ENCODE measurements around the gene PROSER1. TPM values are rescaled to one million over a fixed set of nuclear protein-coding genes. Genes with fewer than 3 reads are reported as not detected.
A peak's percentile ranks its signal among the peaks of the same experiment; 100 is the strongest.
"Not testable (repeated sequence)": the region's sequence is repeated elsewhere in the genome, so short reads cannot be mapped to it uniquely, and the experiment has no call there.

Gene PROSER1
- total RNA-seq, 4 donors from 2014 or later = 22.3 to 38.4 (median 23.5) TPM

DNA sequence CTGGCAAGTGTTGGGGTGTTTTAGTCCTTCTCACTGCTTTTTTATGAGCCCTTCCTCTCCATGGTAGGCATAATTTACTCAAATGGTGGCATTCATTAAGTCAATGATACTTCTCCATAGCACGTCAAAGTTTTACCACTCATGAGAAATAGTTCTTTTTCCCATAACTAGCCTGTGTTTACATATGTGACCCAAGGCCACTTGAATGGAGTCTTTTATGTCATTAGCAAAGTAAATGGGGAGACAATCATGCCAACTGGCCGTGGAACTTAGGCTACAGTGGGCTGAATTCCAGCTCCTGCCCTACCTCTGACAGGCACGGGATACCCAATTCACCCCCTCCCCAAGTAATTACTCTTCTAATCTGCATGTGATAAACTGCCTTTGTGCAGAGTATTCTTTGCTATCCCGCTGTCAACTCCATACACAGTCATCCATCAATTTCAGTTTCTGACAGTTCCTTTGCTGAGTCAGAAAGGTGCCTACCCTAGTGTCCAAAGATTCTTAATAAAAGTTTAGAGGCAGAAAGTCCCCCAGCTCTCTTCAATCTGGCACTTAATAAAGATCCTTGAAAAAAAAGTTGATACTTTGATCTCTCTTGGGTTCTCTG is 16.9 kb downstream of the PROSER1 start:
- 55 to 59% methylated on average over 4 of the region's 4 CpGs for WGBS, 2 donors
- Histone ChIP-seq H3K4me3 (no peak overlapping the region), H3K36me3 (peaks cover 0 to 81% (median 0%) of the 10 kb centered on the region in 3 donors), H3K4me1 (peaks cover 0 to 3% (median 0%) of the 10 kb centered on the region in 4 donors), H3K27me3 (no peaks in the 10 kb centered on the region), H3K9me3 (no peaks in the 10 kb centered on the region), H3K27ac (no peak overlapping the region)
- TF ChIP-seq POLR2A (IDR thresholded peaks at IDR 0.05) (no peak), CTCF (IDR thresholded peaks at IDR 0.05) (no peak), EP300 (IDR thresholded peaks at IDR 0.05) (no peak)
- no peak for DNase-seq (ENCODE audit: low spot score in 2 of 2)

- H3K36me3 ChIP-seq = peaks cover 0 to 81% (median 0%) of the 10 kb centered on the region in 3 donors
- H3K9me3 ChIP-seq = no peaks in the 10 kb centered on the region
These were observed 21.1 kb downstream of the PROSER1 start for GRCh38 chr13:39016787-39017186.

DNA sequence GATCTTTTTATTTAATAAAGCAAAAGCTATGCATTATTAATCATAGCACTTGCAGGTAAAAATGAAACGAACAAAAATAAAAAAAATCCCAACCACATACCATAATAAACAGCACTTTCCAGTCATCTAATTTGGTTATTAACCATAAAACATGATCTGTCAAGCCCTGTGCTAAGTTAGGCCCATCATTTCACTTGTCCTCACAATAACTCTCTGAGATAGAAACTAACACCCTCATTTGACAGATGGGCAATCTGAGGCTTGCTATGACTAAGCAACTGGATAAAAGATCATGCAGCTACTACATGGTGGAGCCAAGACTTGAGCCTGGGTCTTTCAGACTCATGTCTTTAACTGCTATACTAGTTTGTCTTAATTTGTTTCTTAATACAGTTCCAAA is 21.8 kb downstream of the PROSER1 start:
- peaks cover 0 to 81% (median 0%) of the 10 kb centered on the region in 3 donors for H3K36me3 ChIP-seq
- no peak overlapping the region for H3K4me3 ChIP-seq
- H3K9me3 ChIP-seq = no peaks in the 10 kb centered on the region
- no peak overlapping the region for H3K27ac ChIP-seq
- WGBS, 2 donors = 78 to 84% methylated on average over 1 of the region's 1 CpG
- TF ChIP-seq EP300 (IDR thresholded peaks at IDR 0.05) (no peak), CTCF (IDR thresholded peaks at IDR 0.05) (no peak), POLR2A (IDR thresholded peaks at IDR 0.05) (no peak)
- DNase-seq (ENCODE audit: low spot score in 2 of 2) = no peak
- H3K4me1 ChIP-seq = peaks cover 0 to 3% (median 0%) of the 10 kb centered on the region in 4 donors
- no peaks in the 10 kb centered on the region for H3K27me3 ChIP-seq

More at GRCh38 chr13:39016787-39017186, 21.1 kb downstream of the PROSER1 start:
- Histone ChIP-seq H3K4me3 (no peak overlapping the region), H3K4me1 (peaks cover 0 to 3% (median 0%) of the 10 kb centered on the region in 4 donors), H3K27me3 (no peaks in the 10 kb centered on the region), H3K27ac (no peak overlapping the region)
- 14 to 20% methylated on average over 2 of the region's 2 CpGs for WGBS, 2 donors
- DNase-seq (ENCODE audit: low spot score in 2 of 2) = no peak
- TF ChIP-seq CTCF (IDR thresholded peaks at IDR 0.05) (peak in 3 of 5 experiments; percentile 29 to 37 (median 33)), POLR2A (IDR thresholded peaks at IDR 0.05) (no peak), EP300 (IDR thresholded peaks at IDR 0.05) (no peak)

DNA sequence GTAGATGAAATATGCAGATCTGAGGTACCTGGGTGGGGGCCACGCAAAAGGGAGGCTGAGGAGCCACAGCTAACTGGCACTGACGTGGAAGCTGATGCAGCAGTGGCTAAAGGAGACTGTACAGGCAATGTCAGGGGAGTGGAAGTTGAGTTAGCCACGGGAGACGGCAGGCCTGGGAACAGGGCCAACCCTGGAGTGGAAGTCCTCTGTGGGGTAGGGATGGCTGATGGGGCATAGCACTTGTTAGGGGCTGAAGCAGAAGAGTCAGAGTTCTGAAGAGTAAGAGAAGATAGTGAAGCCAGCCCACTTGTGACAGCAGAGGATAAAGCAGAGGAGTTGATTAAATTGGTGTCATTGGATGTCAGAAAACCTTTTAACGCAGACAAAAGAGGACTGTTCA is 24.4 kb downstream of the PROSER1 start:
- Histone ChIP-seq H3K36me3 (peaks cover 0 to 84% (median 0%) of the 10 kb centered on the region in 3 donors), H3K27me3 (no peaks in the 10 kb centered on the region), H3K4me3 (no peak overlapping the region), H3K4me1 (peaks cover 0 to 3% (median 0%) of the 10 kb centered on the region in 4 donors), H3K9me3 (no peaks in the 10 kb centered on the region), H3K27ac (no peak overlapping the region)
- DNase-seq (ENCODE audit: low spot score in 2 of 2) = no peak
- 74 to 84% methylated on average over 5 of the region's 5 CpGs for WGBS, 2 donors
- TF ChIP-seq EP300 (IDR thresholded peaks at IDR 0.05) = no peak
- TF ChIP-seq POLR2A (IDR thresholded peaks at IDR 0.05) = no peak

- H3K36me3 ChIP-seq = peaks cover 0 to 85% (median 0%) of the 10 kb centered on the region in 3 donors
- WGBS, 2 donors = 72 to 78% methylated on average over 7 of the region's 7 CpGs
- H3K27me3 ChIP-seq = no peaks in the 10 kb centered on the region
- no peaks in the 10 kb centered on the region for H3K9me3 ChIP-seq
- peaks cover 0 to 3% (median 0%) of the 10 kb centered on the region in 4 donors for H3K4me1 ChIP-seq
- H3K27ac ChIP-seq = no peak overlapping the region
- no peak for DNase-seq (ENCODE audit: low spot score in 2 of 2)
- TF ChIP-seq POLR2A (IDR thresholded peaks at IDR 0.05) = no peak
- no peak for TF ChIP-seq CTCF (IDR thresholded peaks at IDR 0.05)
- TF ChIP-seq EP300 (IDR thresholded peaks at IDR 0.05) = no peak
- no peak overlapping the region for H3K4me3 ChIP-seq
These were observed 25.3 kb downstream of the PROSER1 start for GRCh38 chr13:39012608-39013007.

GRCh38 chr13:39006371-39007111 is 31.3 kb downstream of the PROSER1 start:
- not testable (repeated sequence) for DNase-seq (ENCODE audit: low spot score in 2 of 2); H3K27ac ChIP-seq; H3K27me3 ChIP-seq; H3K9me3 ChIP-seq; H3K4me3 ChIP-seq; H3K4me1 ChIP-seq
- H3K36me3 ChIP-seq = peaks cover 0 to 26% (median 0%) of the 10 kb centered on the region in 3 donors
- 80 to 89% methylated on average over 26 to 27 of the region's 29 CpGs for WGBS, 2 donors

All from tibial nerve (tissue), 4 donors.